GM18498 (cell line): ENCODE measurements around the gene CLN6.

Experiments
- ATAC-seq: cut with Tn5 transposase; IDR thresholded peaks from one replicate; pipeline ENCODE4 v1.9.1; 2021; ENCODE audit warnings: mild to moderate bottlenecking, moderate library complexity; ENCODE audit not compliant: unreplicated experiment

The CLN6 gene

GRCh38 chr15:68229386-68230156 is at the start of gene CLN6:
Gene CLN6 (minus strand): TSS chr15:68229728. CDS start chr15:68229584, 144 bp downstream.
- peak; percentile 78 for ATAC-seq

GRCh38 chr15:68278595-68279405 is 49.3 kb upstream of the CLN6 start:
- ATAC-seq, result no peak

- ATAC-seq, result no peak
Observed at GRCh38 chr15:68278345-68278594, 48.7 kb upstream of the CLN6 start.

GRCh38 chr15:68277603-68278344 is 48.2 kb upstream of the CLN6 start, which contains the start of gene FEM1B:
Gene FEM1B (plus strand): TSS chr15:68277745. CDS start chr15:68278418, 673 bp downstream.
- ATAC-seq, result peak; percentile 84

- no peak for ATAC-seq
Observed at GRCh38 chr15:68277131-68277602, 47.6 kb upstream of the CLN6 start.

- ATAC-seq, result no peak
Observed at GRCh38 chr15:68276668-68277067, 47.1 kb upstream of the CLN6 start.

- ATAC-seq, result no peak
Observed at GRCh38 chr15:68275165-68275746, 45.7 kb upstream of the CLN6 start.

GRCh38 chr15:68274201-68274848 is 44.8 kb upstream of the CLN6 start:
- ATAC-seq, result no peak

GRCh38 chr15:68272721-68273271 is 43.3 kb upstream of the CLN6 start:
- ATAC-seq, result no peak

GRCh38 chr15:68271854-68272471 is 42.4 kb upstream of the CLN6 start:
- no peak for ATAC-seq

GRCh38 chr15:68268405-68268804 is 38.9 kb upstream of the CLN6 start:
- no peak for ATAC-seq

GRCh38 chr15:68265674-68266073 is 36.1 kb upstream of the CLN6 start:
- no peak for ATAC-seq

GRCh38 chr15:68265081-68265480 is 35.6 kb upstream of the CLN6 start:
- no peak for ATAC-seq

GRCh38 chr15:68264282-68264681 is 34.8 kb upstream of the CLN6 start:
- ATAC-seq, result no peak

GRCh38 chr15:68262514-68263356 is 33.2 kb upstream of the CLN6 start:
- ATAC-seq, result no peak

GRCh38 chr15:68261980-68262379 is 32.5 kb upstream of the CLN6 start:
- no peak for ATAC-seq

GRCh38 chr15:68261241-68261640 is 31.7 kb upstream of the CLN6 start:
- no peak for ATAC-seq

- no peak for ATAC-seq
Observed at GRCh38 chr15:68259883-68260282, 30.4 kb upstream of the CLN6 start.

- ATAC-seq, result no peak
Observed at GRCh38 chr15:68258692-68259091, 29.2 kb upstream of the CLN6 start.
